BJ (cell line): ENCODE data around the gene PITX2. TPM values are rescaled to one million over a fixed set of nuclear protein-coding genes. Genes with fewer than 3 reads are reported as not detected.

Experiments used
- CTCF ChIA-PET: fragments of 350-600 bp; formaldehyde crosslinking; extraction: SDS; loops from one replicate; lab custom pipeline; 2021; ENCODE audit warnings: antibody characterized with exemption, inconsistent platforms; lab: Yijun Ruan, JAX
- POLR2A ChIA-PET: fragments of 300-600 bp; sonication (Branson Sonifier 250); formaldehyde crosslinking; extraction: SDS; loops from one replicate; lab custom pipeline; 2021; ENCODE audit warnings: antibody characterized with exemption; lab: Charles Lee
- DNase-seq: peaks from one replicate; pipeline ENCODE4 v3.0.0-alpha.2; 2011; ENCODE audit warnings: low read depth
- H3K27me3 ChIP-seq: 2 replicates; pipeline ENCODE4 v1.6.0; 2011; ENCODE audit warnings: low read length; ENCODE audit not compliant: control insufficient read depth, insufficient read depth
- H3K36me3 ChIP-seq: 2 replicates; pipeline ENCODE4 v1.5.1; 2011; ENCODE audit warnings: low read length; ENCODE audit not compliant: control insufficient read depth, insufficient read depth
- H3K4me3 ChIP-seq: 2 replicates; pipeline ENCODE4 v1.5.1; 2011; ENCODE audit warnings: low read depth, mild to moderate bottlenecking, control low read depth, low read length
- polyA plus RNA-seq: library from polyadenylated mRNA; depleted of rRNA; stranded (reverse); fragments of >200 nt; gene quantifications from 2 replicates; pipeline ENCODE4 v1.2.3, GENCODE V29; 2011
- TF ChIP-seq, protein P1 (sequence below): IDR thresholded peaks from 2 replicates; pipeline ENCODE4 v1.5.1; 2011; ENCODE audit warnings: low read depth, mild to moderate bottlenecking, control low read depth, inconsistent platforms, low read length, moderate library complexity; ENCODE audit not compliant: insufficient read depth

The PITX2 gene
- polyA plus RNA-seq, 1 experiment: 1.1 TPM

GRCh38 chr4:110619463-110620247 is 3.2 kb downstream of the PITX2 start:
- ChIA-PET CTCF (interaction anchor here (0.5 kb wide), 1 partner anchor 635 kb away, joined by 3 read pairs; no protein-coding TSS in a partner anchor), POLR2A (no interaction called here)
- H3K27me3 ChIP-seq: peaks cover 50% of the 10 kb centered on the region
- DNase-seq: no peak
- no peak overlapping the region for H3K4me3 ChIP-seq
- H3K36me3 ChIP-seq: no peaks in the 10 kb centered on the region
- TF ChIP-seq, protein P1, sequence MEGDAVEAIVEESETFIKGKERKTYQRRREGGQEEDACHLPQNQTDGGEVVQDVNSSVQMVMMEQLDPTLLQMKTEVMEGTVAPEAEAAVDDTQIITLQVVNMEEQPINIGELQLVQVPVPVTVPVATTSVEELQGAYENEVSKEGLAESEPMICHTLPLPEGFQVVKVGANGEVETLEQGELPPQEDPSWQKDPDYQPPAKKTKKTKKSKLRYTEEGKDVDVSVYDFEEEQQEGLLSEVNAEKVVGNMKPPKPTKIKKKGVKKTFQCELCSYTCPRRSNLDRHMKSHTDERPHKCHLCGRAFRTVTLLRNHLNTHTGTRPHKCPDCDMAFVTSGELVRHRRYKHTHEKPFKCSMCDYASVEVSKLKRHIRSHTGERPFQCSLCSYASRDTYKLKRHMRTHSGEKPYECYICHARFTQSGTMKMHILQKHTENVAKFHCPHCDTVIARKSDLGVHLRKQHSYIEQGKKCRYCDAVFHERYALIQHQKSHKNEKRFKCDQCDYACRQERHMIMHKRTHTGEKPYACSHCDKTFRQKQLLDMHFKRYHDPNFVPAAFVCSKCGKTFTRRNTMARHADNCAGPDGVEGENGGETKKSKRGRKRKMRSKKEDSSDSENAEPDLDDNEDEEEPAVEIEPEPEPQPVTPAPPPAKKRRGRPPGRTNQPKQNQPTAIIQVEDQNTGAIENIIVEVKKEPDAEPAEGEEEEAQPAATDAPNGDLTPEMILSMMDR: no peak

DNA sequence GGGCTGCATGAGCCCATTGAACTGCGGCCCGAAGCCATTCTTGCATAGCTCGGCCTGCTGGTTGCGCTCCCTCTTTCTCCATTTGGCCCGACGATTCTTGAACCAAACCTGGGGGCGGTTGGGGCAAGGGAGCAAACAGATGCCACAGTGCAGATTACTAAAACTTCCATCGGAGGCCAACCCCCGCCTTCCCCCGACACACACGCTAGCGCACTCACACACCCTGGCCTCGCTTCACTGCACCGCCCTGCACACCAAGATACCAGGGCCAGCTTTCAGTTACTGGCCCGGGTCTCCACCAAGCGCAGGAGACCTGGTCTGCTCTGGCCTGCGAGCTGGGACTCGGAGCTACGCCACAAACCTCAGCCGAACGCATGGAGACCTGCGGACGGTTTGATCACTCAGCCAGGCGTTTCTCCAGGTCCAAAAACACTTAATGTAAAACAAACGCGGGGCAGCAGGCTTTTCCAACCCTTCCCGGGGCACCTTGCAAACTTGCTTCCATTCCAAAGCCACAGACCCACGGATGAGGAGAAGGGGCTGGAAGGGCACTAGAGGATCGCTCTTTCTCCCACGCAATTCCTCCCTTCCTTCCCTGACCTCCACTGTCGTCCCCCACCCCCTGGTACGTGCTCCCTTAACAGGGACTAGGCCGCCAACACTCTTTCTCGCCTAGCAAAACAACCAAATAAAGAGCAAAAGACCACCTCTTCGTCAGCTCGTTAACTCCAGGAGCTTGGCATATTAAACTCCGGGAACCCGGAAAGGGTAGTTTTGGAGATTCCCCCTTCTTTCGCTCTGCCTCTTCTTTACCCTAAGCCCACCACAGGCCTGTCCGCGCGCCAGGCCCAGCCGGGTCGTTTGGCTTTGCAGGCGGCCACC is 4.1 kb downstream of the PITX2 start:
- no peak for DNase-seq
- Histone ChIP-seq H3K36me3 (no peaks in the 10 kb centered on the region), H3K4me3 (no peak overlapping the region), H3K27me3 (peaks cover 53% of the 10 kb centered on the region)
- POLR2A ChIA-PET: no interaction called here
- TF ChIP-seq, protein P1: no peak
- CTCF ChIA-PET: interaction anchor here (0.5 kb wide), 1 partner anchor 636 kb away, joined by 3 read pairs; no protein-coding TSS in a partner anchor

DNA sequence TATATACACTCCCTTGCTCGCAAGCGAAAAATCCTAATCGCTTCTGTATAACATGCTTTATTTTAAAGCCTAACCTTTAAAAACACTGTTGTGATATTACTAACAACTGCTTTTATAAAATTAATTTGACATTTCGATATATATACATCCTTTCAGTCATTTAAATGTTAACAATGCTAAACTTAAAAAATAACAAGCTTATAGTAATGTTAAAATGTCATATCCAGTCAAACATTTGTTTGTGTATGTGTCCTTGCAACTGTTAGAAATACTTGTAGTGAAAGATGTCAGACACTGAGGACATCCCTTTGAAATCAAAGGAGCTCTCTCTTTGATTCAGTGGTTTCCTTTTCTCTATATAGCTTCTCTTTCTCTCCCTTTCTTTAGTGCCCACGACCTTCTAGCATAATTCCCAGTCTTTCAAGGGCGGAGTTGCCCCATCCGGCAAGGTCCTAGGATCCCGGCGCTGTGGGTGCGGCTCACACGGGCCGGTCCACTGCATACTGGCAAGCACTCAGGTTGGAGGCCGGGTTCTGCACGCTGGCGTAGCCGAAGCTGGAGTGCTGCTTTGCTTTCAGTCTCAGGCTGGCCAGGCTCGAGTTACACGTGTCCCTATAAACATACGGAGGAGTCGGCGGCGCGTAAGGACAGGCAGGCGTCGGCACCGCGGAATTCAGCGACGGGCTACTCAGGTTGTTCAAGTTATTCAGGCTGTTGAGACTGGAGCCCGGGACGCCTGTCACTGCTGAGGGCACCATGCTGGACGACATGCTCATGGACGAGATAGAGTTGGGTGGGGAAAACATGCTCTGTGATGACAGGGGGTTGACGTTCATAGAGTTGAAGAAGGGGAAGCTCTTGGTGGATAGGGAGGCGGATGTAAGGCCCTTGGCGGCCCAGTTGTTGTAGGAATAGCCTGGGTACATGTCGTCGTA is 5.0 kb downstream of the PITX2 start:
- DNase-seq: no peak
- TF ChIP-seq, protein P1: no peak
- Histone ChIP-seq H3K27me3 (peaks cover 51% of the 10 kb centered on the region), H3K36me3 (no peaks in the 10 kb centered on the region), H3K4me3 (no peak overlapping the region)
- POLR2A ChIA-PET: no interaction called here
- CTCF ChIA-PET: interaction anchor here (0.6 kb wide), 1 partner anchor 619 kb away, joined by 3 read pairs; no protein-coding TSS in a partner anchor

DNA sequence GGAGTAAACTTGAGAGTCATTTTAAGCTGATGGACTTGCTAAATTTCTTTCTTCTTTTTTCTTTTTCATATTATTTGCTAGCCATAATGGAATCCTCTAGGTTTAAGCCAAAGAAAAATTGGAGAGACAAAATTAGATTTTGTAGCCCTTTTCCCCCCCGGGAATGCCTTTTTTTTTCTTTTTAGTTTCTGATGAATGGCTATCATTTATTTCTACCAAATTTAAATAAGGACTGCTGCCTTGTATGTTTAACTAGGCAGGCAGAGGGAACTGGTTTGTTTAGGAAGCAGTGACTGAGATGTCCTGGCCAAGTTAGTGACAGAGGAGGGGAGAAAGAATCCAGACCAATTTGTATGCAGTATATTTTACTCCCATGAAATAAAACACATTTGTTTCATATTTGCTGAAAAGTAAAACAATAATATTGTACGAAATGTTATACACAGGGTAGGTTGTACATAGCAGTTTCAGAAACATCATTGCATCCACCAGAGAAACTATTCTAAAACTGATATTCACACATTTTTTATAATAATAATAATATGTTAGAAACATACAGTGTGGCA is 5.7 kb downstream of the PITX2 start:
- H3K27me3 ChIP-seq: peaks cover 55% of the 10 kb centered on the region
- TF ChIP-seq, protein P1: no peak
- no peak overlapping the region for H3K4me3 ChIP-seq
- no peaks in the 10 kb centered on the region for H3K36me3 ChIP-seq
- POLR2A ChIA-PET: no interaction called here
- DNase-seq: no peak
- CTCF ChIA-PET: interaction anchor here (0.7 kb wide), 1 partner anchor 1834 kb away, joined by 3 read pairs; no protein-coding TSS in a partner anchor
